Ishikawa (cell line): Measurements from ENCODE around the gene MEPE.

Experiments
- CREB1 ChIP-seq: IDR thresholded peaks from 2 replicates; pipeline ENCODE4 v1.6.1; 2012; ENCODE audit warnings: low read depth
- EP300 ChIP-seq: IDR thresholded peaks from 2 replicates; pipeline ENCODE4 v1.6.1; 2012; ENCODE audit warnings: borderline replicate concordance
- TAF1 ChIP-seq: IDR thresholded peaks from 2 replicates; pipeline ENCODE4 v1.6.1; 2012; ENCODE audit warnings: low read depth, mild to moderate bottlenecking
- TF ChIP-seq, protein P1 (sequence below): IDR thresholded peaks from 2 replicates; pipeline ENCODE4 v1.6.1; 2012; ENCODE audit warnings: low read depth, mild to moderate bottlenecking

DNA sequence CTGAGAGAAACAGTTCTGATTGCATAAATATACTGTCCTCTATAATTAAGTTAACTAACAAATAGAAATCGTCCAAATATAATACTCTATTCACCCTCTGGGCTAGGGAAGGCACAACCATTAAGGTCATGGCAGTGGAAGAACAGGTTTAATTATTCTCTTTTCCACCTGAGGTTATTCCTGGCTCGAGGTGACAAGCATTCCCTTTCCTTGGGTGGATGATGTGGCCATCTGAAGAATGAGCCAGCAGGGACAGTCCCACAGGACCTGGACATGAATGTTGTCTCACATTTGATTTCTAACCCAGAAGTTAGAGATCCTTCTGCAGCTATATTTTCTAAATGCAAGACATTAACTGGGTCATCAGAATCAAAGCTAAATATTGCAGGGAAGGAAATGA is 27.9 kb upstream of the MEPE start:
- no peak for TF ChIP-seq EP300
- TF ChIP-seq TAF1: no peak
- TF ChIP-seq, protein P1, sequence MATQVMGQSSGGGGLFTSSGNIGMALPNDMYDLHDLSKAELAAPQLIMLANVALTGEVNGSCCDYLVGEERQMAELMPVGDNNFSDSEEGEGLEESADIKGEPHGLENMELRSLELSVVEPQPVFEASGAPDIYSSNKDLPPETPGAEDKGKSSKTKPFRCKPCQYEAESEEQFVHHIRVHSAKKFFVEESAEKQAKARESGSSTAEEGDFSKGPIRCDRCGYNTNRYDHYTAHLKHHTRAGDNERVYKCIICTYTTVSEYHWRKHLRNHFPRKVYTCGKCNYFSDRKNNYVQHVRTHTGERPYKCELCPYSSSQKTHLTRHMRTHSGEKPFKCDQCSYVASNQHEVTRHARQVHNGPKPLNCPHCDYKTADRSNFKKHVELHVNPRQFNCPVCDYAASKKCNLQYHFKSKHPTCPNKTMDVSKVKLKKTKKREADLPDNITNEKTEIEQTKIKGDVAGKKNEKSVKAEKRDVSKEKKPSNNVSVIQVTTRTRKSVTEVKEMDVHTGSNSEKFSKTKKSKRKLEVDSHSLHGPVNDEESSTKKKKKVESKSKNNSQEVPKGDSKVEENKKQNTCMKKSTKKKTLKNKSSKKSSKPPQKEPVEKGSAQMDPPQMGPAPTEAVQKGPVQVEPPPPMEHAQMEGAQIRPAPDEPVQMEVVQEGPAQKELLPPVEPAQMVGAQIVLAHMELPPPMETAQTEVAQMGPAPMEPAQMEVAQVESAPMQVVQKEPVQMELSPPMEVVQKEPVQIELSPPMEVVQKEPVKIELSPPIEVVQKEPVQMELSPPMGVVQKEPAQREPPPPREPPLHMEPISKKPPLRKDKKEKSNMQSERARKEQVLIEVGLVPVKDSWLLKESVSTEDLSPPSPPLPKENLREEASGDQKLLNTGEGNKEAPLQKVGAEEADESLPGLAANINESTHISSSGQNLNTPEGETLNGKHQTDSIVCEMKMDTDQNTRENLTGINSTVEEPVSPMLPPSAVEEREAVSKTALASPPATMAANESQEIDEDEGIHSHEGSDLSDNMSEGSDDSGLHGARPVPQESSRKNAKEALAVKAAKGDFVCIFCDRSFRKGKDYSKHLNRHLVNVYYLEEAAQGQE: no peak
- TF ChIP-seq CREB1: no peak
